C4-2B (cell line): ENCODE data around the gene KRTAP5-7.
"Not testable (repeated sequence)": the region's sequence is repeated elsewhere in the genome, so short reads cannot be mapped to it uniquely, and the experiment has no call there.

ENCODE experiments used
- ZFX ChIP-seq: fragments of 450-650 bp; IDR thresholded peaks from 2 replicates; pipeline ENCODE4 v1.6.1; 2017
- TF ChIP-seq, protein P1 (sequence below): fragments of 450-650 bp; conservative IDR thresholded peaks from 2 replicates; pipeline ENCODE4 v1.5.1; 2017; ENCODE audit warnings: mild to moderate bottlenecking

GRCh38 chr11:71576688-71577465 lies 49.8 kb downstream of the KRTAP5-7 start:
- TF ChIP-seq, protein P1, sequence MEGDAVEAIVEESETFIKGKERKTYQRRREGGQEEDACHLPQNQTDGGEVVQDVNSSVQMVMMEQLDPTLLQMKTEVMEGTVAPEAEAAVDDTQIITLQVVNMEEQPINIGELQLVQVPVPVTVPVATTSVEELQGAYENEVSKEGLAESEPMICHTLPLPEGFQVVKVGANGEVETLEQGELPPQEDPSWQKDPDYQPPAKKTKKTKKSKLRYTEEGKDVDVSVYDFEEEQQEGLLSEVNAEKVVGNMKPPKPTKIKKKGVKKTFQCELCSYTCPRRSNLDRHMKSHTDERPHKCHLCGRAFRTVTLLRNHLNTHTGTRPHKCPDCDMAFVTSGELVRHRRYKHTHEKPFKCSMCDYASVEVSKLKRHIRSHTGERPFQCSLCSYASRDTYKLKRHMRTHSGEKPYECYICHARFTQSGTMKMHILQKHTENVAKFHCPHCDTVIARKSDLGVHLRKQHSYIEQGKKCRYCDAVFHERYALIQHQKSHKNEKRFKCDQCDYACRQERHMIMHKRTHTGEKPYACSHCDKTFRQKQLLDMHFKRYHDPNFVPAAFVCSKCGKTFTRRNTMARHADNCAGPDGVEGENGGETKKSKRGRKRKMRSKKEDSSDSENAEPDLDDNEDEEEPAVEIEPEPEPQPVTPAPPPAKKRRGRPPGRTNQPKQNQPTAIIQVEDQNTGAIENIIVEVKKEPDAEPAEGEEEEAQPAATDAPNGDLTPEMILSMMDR, result not testable (repeated sequence)
- not testable (repeated sequence) for TF ChIP-seq ZFX
